Stimulated activated CD4-positive, alpha-beta T cell treated with anti-CD3 and anti-CD28 coated beads, Interleukin-2, amount 100 ng/mL, for 48 hours (primary cell): ENCODE results near the gene RAB17.
A peak's percentile ranks its signal among the peaks of the same experiment; 100 is the strongest.

Experiments used
- DNase-seq, 2 donors: peaks; one replicate each; pipeline ENCODE4 v3.0.0-alpha.2; 2020

RAB17 gene

DNA sequence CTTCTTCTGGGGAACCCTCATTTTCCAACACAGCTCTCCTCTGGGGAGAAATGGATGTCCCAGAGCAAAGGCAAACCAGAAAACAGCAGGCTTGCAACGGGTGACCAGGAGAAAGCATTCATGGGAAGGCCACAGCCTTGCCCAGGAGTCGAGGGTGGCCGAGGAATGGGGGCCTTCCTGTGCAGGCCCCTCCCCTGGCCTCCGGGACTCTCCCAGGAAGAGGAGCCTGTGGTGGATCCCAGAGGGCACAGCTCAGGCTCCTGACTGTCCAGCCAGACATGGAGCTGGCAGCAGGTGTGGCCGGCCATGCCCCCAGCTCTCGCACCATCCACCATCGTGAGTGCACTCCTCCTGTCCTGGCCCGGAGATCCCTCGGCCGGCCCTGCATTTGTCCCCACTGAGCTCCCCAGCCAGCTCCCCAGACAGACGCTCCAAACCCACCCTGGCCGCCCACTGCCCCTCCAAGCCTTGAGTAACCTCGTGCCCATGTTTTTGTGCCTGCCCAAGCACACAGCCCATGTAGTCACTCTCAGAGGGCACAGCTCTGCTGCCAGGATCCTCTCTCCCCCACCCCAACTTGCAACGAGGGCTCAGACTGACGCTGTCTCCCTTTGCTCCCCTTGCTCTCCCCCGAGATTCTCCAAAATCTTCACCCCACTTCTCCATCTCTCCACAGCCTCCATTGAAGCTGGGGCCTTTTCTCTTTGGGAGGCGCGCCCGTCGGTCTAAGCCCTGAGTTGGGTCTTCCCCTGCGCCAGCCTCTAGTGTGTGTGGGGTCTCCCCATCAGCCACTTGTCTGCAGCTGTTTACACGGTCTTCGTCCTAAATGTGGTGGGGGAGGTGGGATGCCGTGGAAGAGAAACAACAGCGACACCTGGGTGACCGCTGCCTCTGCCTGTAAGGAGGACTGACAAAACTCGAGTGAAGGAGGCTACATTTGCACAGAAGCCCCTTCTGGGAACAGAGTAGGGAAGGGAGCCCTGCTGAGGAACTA lies 14.4 kb downstream of the RAB17 start:
- DNase-seq: no peak

DNA sequence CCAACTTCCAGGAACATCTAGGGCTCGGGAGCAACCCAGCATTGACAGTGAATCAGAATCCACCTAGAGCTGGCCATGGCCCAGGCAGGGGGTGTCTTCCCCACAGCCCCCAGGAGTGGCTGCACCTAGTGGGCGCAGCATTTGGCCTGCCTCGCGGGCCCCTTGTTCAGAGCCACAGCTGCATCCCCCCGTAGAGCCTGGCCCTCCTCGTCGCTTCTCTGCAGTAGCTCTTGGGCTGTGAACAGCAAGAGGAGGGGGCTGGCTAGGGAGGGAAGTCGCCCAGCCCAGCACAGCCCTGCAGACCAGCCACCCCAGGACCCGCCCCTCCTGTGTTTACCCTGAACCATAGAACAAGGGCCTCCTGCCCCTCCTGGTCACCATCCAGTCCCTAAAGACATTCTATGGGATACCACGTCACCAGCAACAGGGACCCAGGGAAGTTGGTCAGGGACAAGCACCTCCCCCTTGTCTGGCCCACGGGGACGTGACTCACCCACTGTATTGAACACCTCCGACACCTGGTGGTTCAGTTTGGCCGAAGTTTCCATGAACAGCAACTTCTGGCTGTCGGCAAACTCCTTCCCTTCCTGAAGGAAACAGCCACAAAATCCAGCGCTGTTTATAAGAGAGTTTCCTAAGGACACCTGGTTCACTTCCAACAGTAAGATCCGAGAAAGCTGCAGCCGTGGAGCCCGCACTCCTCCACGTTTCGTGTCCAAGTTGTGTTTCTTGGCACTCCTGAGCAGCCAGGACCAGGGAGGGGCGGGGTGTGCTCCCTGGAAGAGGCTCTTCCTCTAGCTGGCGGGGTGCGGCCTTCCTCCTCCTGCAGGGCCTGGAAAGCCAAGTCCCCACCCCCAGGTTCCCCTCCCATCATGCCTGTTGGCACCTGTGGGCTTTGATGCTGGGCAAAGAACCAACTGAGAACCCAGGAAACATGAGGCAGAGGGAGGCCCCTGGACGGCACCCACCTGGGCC lies 15.4 kb downstream of the RAB17 start:
- no peak for DNase-seq

DNA sequence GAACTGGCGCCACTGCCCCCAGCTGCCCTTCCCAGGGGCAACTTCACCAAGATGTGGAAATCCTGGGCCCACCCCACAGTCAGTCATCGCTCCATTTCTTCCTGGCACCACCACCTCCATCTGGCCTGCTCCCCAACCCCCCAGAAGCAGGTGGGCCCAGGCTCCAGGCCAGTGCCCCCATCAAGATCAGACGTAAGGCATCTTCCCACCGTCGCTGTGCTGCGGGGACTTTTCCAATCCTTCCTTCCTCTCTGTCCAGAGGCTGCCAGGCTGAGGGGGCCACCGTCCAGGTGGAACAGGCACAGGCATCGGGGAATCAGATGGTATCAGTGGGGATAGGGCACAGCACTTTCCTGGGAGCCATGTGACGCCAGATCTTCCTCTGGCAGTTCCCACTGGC lies 16.1 kb downstream of the RAB17 start:
- no peak for DNase-seq

- DNase-seq: no peak
Observed at GRCh38 chr2:237573721-237574415, 16.7 kb downstream of the RAB17 start.

- DNase-seq: no peak
Observed at GRCh38 chr2:237572742-237573101, 17.8 kb downstream of the RAB17 start.

DNA sequence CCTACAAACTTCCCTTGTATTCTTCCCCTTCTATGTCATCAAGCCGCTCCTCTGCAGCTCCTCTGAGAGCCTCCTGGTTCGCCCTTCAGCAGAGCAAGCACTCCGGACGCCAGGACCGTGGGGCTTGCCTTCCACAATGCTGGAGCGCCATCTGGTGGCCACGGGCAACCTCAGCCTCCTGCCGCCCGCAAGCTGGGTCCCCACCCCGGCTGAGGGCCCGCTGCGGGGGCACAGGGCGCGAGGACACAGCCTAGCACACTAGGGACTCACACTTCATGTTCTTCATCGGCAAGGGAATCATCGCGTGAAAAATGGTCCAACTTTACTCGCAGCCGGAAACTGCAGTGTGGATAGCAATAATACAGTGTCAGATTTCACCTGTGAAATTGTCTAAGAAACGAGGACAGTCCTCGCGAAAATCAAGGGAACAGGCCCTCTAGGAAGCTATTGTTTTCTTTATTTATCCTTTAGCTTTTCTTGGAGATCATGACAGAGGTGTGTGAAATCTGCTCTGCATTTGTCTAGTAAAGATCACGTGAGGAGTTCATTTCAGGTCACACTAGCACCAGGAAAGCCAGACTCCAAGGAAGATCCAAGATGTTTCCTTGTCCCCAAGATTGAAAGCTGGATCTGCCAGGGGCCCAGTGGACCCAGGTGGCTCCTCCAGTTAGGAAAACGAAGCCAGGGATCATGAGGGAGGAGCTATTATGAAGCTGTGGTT lies 18.4 kb downstream of the RAB17 start:
- peak; percentile 92 to 96 for DNase-seq

GRCh38 chr2:237571551-237571950 lies 19.0 kb downstream of the RAB17 start:
- DNase-seq: no peak

GRCh38 chr2:237570776-237571335 lies 19.7 kb downstream of the RAB17 start:
- DNase-seq: no peak

GRCh38 chr2:237569896-237570295 lies 20.6 kb downstream of the RAB17 start:
- no peak for DNase-seq

DNA sequence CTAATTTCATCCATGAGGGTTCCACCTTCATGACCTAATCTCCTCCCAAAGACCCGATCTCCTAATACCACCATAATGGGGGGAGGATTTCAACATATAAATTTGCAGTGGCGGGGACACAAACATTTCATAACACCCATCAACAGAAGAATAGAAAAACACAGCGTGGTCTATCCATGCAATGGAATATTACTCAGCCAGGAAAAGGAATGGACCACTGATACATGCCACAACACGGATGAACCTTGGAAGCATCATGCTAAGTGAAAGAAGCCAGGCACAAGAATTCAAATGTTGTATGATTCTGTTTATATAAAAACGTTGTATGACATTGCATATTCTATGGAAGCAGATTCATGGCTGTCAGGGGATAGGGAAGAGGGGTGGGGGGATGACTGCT lies 21.5 kb downstream of the RAB17 start:
- DNase-seq: no peak

GRCh38 chr2:237568121-237568660 lies 22.3 kb downstream of the RAB17 start:
- no peak for DNase-seq

GRCh38 chr2:237567276-237568029 lies 23.1 kb downstream of the RAB17 start:
- DNase-seq: no peak

- no peak for DNase-seq
Observed at GRCh38 chr2:237566401-237567235, 23.9 kb downstream of the RAB17 start, which contains the start of gene PRLH. TSS of gene PRLH (plus strand) at chr2:237566574. CDS start at chr2:237566574, 0 bp downstream.

DNA sequence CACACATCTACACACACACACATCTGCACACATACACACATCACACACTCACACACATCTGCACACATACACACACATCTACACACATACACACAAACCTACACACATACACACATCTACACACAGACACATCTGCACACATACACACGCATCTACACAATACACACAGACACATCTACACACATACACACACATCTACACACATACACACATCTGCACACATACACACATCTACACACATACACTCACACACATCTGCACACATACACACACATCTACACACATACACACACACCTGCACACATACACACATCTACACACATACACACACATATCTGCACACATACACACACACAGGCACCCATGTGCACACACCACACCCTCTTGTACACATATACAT lies 24.6 kb downstream of the RAB17 start:
- no peak for DNase-seq

GRCh38 chr2:237564526-237565131 lies 25.9 kb downstream of the RAB17 start:
- no peak for DNase-seq

DNA sequence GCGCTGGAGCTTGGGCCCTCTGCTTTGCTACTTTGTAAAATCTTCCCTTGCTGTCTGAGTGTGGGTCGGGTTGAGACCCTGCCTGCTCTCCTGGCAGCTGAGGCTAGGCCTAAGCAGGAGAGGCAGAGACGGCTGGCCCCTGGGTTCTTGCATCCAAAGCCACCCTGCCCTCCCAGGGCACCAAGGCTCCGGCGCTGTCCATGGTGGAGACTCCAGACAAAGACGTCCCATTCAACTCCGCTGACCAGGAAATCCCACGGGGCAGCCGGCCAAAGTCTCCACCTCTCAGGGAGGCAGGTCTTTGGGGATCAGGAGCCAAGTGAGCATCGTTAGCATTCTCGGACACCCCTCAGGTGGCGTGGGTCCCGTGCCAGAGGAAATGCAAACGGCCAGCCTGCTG lies 26.7 kb downstream of the RAB17 start:
- no peak for DNase-seq

DNA sequence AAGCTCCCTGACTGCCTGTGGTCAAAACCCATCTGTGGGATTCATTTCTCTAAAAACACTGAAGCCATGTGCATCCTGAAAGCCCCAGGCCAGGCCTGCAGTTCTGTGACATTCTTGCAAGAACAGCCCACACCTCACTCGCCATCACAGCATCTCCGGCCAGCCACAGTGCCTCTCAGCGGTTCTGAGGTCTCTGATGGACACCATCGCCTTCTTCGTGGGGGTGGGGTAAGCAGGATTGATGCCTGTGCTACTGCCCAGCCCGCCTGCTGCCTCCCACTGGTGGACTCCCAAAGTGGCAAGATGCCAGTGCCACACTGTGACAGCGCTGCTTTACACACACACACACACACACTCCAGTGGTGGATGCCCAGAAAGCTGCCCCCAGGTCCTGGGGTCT lies 29.3 kb downstream of the RAB17 start:
- DNase-seq: no peak

DNA sequence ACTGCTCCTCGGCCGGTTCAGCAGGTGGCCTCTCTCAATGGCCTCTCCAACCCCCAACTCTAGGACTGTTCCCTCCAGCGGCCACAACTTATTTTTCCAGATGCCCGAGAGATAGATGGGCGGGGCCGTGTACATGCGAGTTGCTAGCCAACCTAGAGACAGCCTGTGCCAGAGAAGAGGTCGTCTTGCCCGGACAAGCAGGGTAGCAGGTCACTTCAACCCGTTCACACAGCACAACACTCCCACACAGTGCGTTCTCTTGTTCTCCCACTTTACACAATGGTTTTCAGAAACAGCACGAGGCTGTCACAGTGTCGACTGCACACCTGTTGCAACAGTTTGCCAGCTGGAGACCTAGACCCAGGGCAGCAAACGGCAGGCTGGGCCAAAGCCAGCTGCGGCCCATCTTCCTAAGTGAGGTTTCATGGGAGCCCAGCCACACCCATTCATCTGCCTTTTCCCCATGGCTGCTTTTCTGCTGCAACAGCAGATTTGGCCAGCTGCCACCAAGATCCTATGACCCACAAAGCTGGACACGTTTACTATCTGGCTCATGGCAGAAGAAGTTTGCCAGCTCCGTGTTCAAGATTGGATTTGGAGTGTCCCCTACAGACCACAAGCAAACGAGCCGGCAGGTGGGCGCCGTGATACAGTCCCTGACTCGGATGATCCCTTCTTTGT lies 31.4 kb downstream of the RAB17 start:
- no peak for DNase-seq

DNA sequence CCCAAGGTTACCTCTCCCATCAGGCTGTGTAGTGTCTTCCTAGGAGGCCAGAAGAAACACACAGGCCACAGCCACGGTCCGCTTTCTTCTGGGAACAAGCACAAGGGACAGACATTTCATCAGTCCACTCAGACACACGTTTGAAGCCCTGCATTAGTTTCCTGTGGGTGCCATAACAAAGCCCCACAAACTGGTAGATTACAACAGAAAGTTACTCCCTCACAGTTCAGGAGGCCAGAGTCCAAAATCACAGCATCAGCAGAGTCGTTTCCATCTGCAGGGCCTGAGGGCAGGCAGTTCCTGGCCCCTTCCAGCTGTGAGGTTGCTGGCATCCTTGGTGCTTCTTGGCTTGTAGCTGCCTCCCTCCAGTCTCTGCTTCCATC lies 32.9 kb downstream of the RAB17 start:
- DNase-seq: no peak
